ENCODE data around the gene ETNPPL.

- no peak for TF ChIP-seq CTCF (conservative IDR thresholded peaks at IDR 0.05; ENCODE audit: low read depth, low read length)
- TF ChIP-seq FOS (IDR thresholded peaks at IDR 0.05; ENCODE audit: low read depth, low read length) = no peak
- TF ChIP-seq RAD21 (IDR thresholded peaks at IDR 0.05; ENCODE audit: low read length) = no peak
- TF ChIP-seq MAFK (IDR thresholded peaks at IDR 0.05; ENCODE audit: low read depth, low read length) = no peak
- TF ChIP-seq POLR2A (IDR thresholded peaks at IDR 0.05; ENCODE audit: low read depth, low read length) = no peak
- no peak for TF ChIP-seq CEBPB (IDR thresholded peaks at IDR 0.05; ENCODE audit: low read depth, low read length)
These were observed 56.6 kb downstream of the ETNPPL start for GRCh38 chr4:108706289-108706688.
